Ovary (tissue), 3 donors: Measurements from ENCODE around the gene MDC1.

Experiments
- CTCF ChIP-seq, 3 donors: fragments of 450-650 bp in 2 of 3; fragments of 200-600 bp in 1 of 3; IDR thresholded peaks; one replicate each; pipeline versions ENCODE4 v1.5.1 to v1.8.0; 2016 to 2022; ENCODE audit warnings: antibody characterized with exemption in 3 of 3, mild to moderate bottlenecking in 1 of 3
- POLR2A ChIP-seq: fragments of 450-650 bp; IDR thresholded peaks from one replicate; pipeline ENCODE4 v1.6.1; 2017; ENCODE audit warnings: antibody characterized with exemption, mild to moderate bottlenecking, moderate library complexity
- donor health status: DM: no; HTN: no; CAD: no.

GRCh38 chr6:30670760-30671527, 46.1 kb downstream of the MDC1 start:
- no peak for TF ChIP-seq CTCF (IDR thresholded peaks at IDR 0.05)
- no peak for TF ChIP-seq POLR2A
